CD8-positive, alpha-beta memory T cell (primary cell): ENCODE data around the gene TBC1D26. TPM values are rescaled to one million over a fixed set of nuclear protein-coding genes. Genes with fewer than 3 reads are reported as not detected.
"Not testable (repeated sequence)": the region's sequence is repeated elsewhere in the genome, so short reads cannot be mapped to it uniquely, and the experiment has no call there.

Source experiments
- CTCF ChIA-PET: fragments of 350-600 bp; sonication (Branson Sonifier 250); formaldehyde crosslinking; loops from one replicate; lab custom pipeline; 2021; ENCODE audit warnings: antibody characterized with exemption; lab: Charles Lee
- POLR2A ChIA-PET: fragments of 350-600 bp; sonication (Branson Sonifier 250); formaldehyde crosslinking; loops from one replicate; lab custom pipeline; 2021; ENCODE audit warnings: antibody characterized with exemption; lab: Charles Lee
- DNase-seq, 5 donors: peaks; one replicate each; pipeline versions ENCODE4 v3.0.0 to v3.0.0-alpha.2; 2020 to 2022; ENCODE audit warnings: mixed read lengths in 1 of 5
- H3K27ac ChIP-seq: one replicate; pipeline ENCODE4 v1.7.0; 2013; ENCODE audit warnings: low read depth, mild to moderate bottlenecking, low read length, moderate library complexity
- H3K27me3 ChIP-seq: 2 replicates; pipeline ENCODE4 v1.7.0; 2013; ENCODE audit warnings: low read length, mild to moderate bottlenecking; ENCODE audit not compliant: insufficient read depth, poor library complexity, severe bottlenecking
- H3K36me3 ChIP-seq: 2 replicates; pipeline ENCODE4 v1.7.0; 2013; ENCODE audit warnings: mild to moderate bottlenecking, low read length, moderate library complexity; ENCODE audit not compliant: insufficient read depth
- H3K4me1 ChIP-seq: 2 replicates; pipeline ENCODE4 v1.7.0; 2013; ENCODE audit warnings: mild to moderate bottlenecking, low read length, moderate library complexity; ENCODE audit not compliant: insufficient read depth
- H3K4me3 ChIP-seq: 2 replicates; pipeline ENCODE4 v1.7.0; 2013; ENCODE audit warnings: mild to moderate bottlenecking, low read length
- H3K9me3 ChIP-seq: 2 replicates; pipeline ENCODE4 v1.7.0; 2013; ENCODE audit warnings: mild to moderate bottlenecking, low read length
- H3K27ac Mint-ChIP-seq, 8 donors: one replicate each; pipeline ENCODE4 v1.8.0; 2020 to 2021; ENCODE audit warnings: mixed read lengths in 8 of 8, mild to moderate bottlenecking in 6 of 8, inconsistent platforms in 3 of 8, moderate library complexity in 3 of 8
- H3K27me3 Mint-ChIP-seq, 2 donors: one replicate each; pipeline ENCODE4 v1.8.0; 2020 to 2021; ENCODE audit warnings: mixed read lengths in 2 of 2, mild to moderate bottlenecking in 1 of 2, moderate library complexity in 1 of 2
- H3K36me3 Mint-ChIP-seq, 3 donors: one replicate each; pipeline ENCODE4 v1.8.0; 2020 to 2021; ENCODE audit warnings: mixed read lengths in 3 of 3, inconsistent platforms in 1 of 3, mild to moderate bottlenecking in 1 of 3
- H3K4me1 Mint-ChIP-seq, 3 donors: one replicate each; pipeline ENCODE4 v1.8.0; 2020 to 2021; ENCODE audit warnings: mixed read lengths in 3 of 3, inconsistent platforms in 1 of 3, mild to moderate bottlenecking in 1 of 3
- H3K4me3 Mint-ChIP-seq, 7 donors: one replicate each; pipeline ENCODE4 v1.8.0; 2020 to 2021; ENCODE audit warnings: mixed read lengths in 7 of 7, mild to moderate bottlenecking in 6 of 7, moderate library complexity in 4 of 7, inconsistent platforms in 2 of 7
- H3K9me3 Mint-ChIP-seq, 5 donors: one replicate each; pipeline ENCODE4 v1.8.0; 2020 to 2022; ENCODE audit warnings: mixed read lengths in 5 of 5, mild to moderate bottlenecking in 3 of 5, moderate library complexity in 2 of 5, inconsistent platforms in 1 of 5
- polyA plus RNA-seq: library from polyadenylated mRNA; unstranded; fragments of 300-500 nt; fragmentation: Illumina TruSeq; gene quantifications from one replicate; pipeline ENCODE4 v1.2.3, GENCODE V29; 2021
- total RNA-seq, 2 experiments: library from RNA; stranded (reverse); gene quantifications; one replicate each; pipeline ENCODE4 v1.2.3, GENCODE V29; 2021

TBC1D26 gene
- total and polyA plus RNA-seq, 3 experiments from 2014 or later = 0.20 to 0.26 (median 0.23) TPM

DNA sequence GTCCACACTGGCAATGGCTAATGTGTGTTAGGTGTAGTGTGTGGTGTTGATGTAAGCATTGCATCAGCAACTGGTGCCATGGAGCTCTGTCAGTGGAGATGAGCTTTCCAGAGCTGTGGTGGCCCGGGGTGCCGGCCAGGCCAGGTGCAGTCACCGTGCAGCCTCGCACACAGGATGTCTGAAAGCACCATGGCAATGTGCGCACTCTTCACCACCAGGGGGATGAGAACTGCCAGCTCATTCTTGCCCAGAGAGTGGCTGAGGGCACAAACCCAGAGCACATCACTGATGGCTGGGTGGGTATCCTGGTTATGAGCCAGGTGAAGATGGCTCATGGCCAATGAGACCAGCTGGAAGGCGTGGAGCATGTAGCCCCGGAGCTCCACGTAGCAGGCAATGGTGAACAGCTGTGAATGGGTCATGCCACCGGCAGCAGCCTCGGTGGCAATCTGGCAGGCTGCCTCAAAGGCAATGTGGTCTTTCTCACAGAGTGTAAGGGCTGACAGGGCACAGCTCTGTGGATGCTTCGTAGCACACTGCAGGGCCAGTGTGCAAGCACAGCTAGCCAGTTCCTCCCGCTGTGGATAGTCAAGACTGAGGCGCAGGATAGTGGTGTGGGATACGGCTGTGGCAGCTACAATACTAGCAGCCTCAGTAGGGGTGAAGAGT lies 36.9 kb downstream of the TBC1D26 start:
- H3K27ac Mint-ChIP-seq, POLR2A ChIA-PET, H3K36me3 Mint-ChIP-seq: not testable (repeated sequence)

GRCh38 chr17:15770679-15771078 lies 38.6 kb downstream of the TBC1D26 start:
- H3K9me3 ChIP-seq, H3K4me1 ChIP-seq, H3K27ac Mint-ChIP-seq, H3K27me3 Mint-ChIP-seq, H3K4me1 Mint-ChIP-seq, H3K27me3 ChIP-seq, CTCF ChIA-PET, H3K27ac ChIP-seq, H3K4me3 Mint-ChIP-seq, H3K4me3 ChIP-seq, DNase-seq, POLR2A ChIA-PET, H3K36me3 ChIP-seq, H3K36me3 Mint-ChIP-seq: not testable (repeated sequence)
- H3K9me3 Mint-ChIP-seq = peaks cover 7 to 14% (median 9%) of the 10 kb centered on the region in 5 donors

More for the DNA sequence above, 36.9 kb downstream of the TBC1D26 start:
- H3K9me3 ChIP-seq, H3K9me3 Mint-ChIP-seq, DNase-seq, CTCF ChIA-PET, H3K27ac ChIP-seq, H3K27me3 ChIP-seq, H3K4me1 Mint-ChIP-seq, H3K36me3 ChIP-seq, H3K27me3 Mint-ChIP-seq, H3K4me3 Mint-ChIP-seq, H3K4me1 ChIP-seq, H3K4me3 ChIP-seq: not testable (repeated sequence)

- Histone ChIP-seq H3K27ac (no peak overlapping the region), H3K27me3 (peaks cover 3% of the 10 kb centered on the region), H3K36me3 (no peaks in the 10 kb centered on the region), H3K4me3 (no peak overlapping the region), H3K9me3 (no peaks in the 10 kb centered on the region), H3K4me1 (no peaks in the 10 kb centered on the region)
- Mint-ChIP-seq H3K27me3 (peaks cover 20 to 37% of the 10 kb centered on the region in 2 donors), H3K4me3 (no peak overlapping the region), H3K27ac (no peak overlapping the region), H3K9me3 (peaks cover 16 to 29% (median 28%) of the 10 kb centered on the region in 5 donors), H3K4me1 (no peaks in the 10 kb centered on the region), H3K36me3 (peaks cover 0 to 14% (median 2%) of the 10 kb centered on the region in 3 donors)
- ChIA-PET CTCF (no interaction called here), POLR2A (no interaction called here)
- DNase-seq = no peak
Observed at GRCh38 chr17:15776871-15777270, 44.8 kb downstream of the TBC1D26 start.

DNA sequence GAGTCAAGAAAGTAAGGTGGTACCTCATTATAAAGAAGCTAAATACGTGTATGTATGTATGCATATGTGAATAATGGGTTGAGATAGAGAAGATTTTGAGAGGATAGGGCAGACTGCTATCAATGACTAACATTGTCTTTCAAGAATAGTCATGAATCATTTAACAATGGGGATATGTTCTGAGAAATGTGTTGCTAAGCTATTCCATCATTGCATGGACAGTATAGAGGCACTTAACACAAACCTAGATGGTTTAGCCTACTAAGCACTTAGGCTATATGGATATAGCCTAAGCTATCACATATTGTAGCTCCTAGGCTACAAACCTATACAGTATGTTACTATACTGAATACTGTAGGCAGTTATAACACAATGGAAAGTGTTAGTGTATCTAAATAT lies 45.2 kb downstream of the TBC1D26 start:
- Histone ChIP-seq H3K4me1 (no peaks in the 10 kb centered on the region), H3K27ac (no peak overlapping the region), H3K9me3 (no peaks in the 10 kb centered on the region), H3K36me3 (no peaks in the 10 kb centered on the region), H3K27me3 (peaks cover 3% of the 10 kb centered on the region), H3K4me3 (no peak overlapping the region)
- CTCF ChIA-PET = no interaction called here
- POLR2A ChIA-PET = no interaction called here
- Mint-ChIP-seq H3K4me1 (no peaks in the 10 kb centered on the region), H3K4me3 (no peak overlapping the region), H3K27ac (no peak overlapping the region), H3K9me3 (peaks cover 16 to 29% (median 28%) of the 10 kb centered on the region in 5 donors), H3K36me3 (peaks cover 0 to 14% (median 2%) of the 10 kb centered on the region in 3 donors), H3K27me3 (peaks cover 22 to 41% of the 10 kb centered on the region in 2 donors)
- no peak for DNase-seq

- peaks cover 16 to 29% (median 28%) of the 10 kb centered on the region in 5 donors for H3K9me3 Mint-ChIP-seq
- H3K27me3 Mint-ChIP-seq = peaks cover 24 to 43% of the 10 kb centered on the region in 2 donors
- H3K4me1 Mint-ChIP-seq = no peaks in the 10 kb centered on the region
- ChIA-PET POLR2A (no interaction called here), CTCF (no interaction called here)
- H3K9me3 ChIP-seq = no peaks in the 10 kb centered on the region
- DNase-seq = no peak
- no peak overlapping the region for H3K4me3 ChIP-seq
- H3K27ac Mint-ChIP-seq = no peak overlapping the region
- H3K27me3 ChIP-seq = peaks cover 3% of the 10 kb centered on the region
- H3K36me3 Mint-ChIP-seq = peaks cover 0 to 14% (median 2%) of the 10 kb centered on the region in 3 donors
- H3K4me3 Mint-ChIP-seq = no peak overlapping the region
- no peaks in the 10 kb centered on the region for H3K4me1 ChIP-seq
- H3K36me3 ChIP-seq = no peaks in the 10 kb centered on the region
- no peak overlapping the region for H3K27ac ChIP-seq
Observed at GRCh38 chr17:15777717-15778116, 45.6 kb downstream of the TBC1D26 start.

GRCh38 chr17:15779119-15779518 lies 47.0 kb downstream of the TBC1D26 start:
- ChIA-PET POLR2A (no interaction called here), CTCF (no interaction called here)
- H3K27me3 Mint-ChIP-seq = peaks cover 32 to 55% of the 10 kb centered on the region in 2 donors
- no peaks in the 10 kb centered on the region for H3K4me1 ChIP-seq
- no peaks in the 10 kb centered on the region for H3K36me3 ChIP-seq
- no peak overlapping the region for H3K4me3 Mint-ChIP-seq
- H3K36me3 Mint-ChIP-seq = peaks cover 0 to 14% (median 2%) of the 10 kb centered on the region in 3 donors
- H3K9me3 ChIP-seq = no peaks in the 10 kb centered on the region
- no peak for DNase-seq
- no peak overlapping the region for H3K27ac ChIP-seq
- no peak overlapping the region for H3K27ac Mint-ChIP-seq
- H3K27me3 ChIP-seq = peaks cover 3% of the 10 kb centered on the region
- H3K4me3 ChIP-seq = no peak overlapping the region
- H3K9me3 Mint-ChIP-seq = peaks cover 16 to 29% (median 28%) of the 10 kb centered on the region in 5 donors
- H3K4me1 Mint-ChIP-seq = peaks cover 0 to 5% (median 4%) of the 10 kb centered on the region in 3 donors

DNA sequence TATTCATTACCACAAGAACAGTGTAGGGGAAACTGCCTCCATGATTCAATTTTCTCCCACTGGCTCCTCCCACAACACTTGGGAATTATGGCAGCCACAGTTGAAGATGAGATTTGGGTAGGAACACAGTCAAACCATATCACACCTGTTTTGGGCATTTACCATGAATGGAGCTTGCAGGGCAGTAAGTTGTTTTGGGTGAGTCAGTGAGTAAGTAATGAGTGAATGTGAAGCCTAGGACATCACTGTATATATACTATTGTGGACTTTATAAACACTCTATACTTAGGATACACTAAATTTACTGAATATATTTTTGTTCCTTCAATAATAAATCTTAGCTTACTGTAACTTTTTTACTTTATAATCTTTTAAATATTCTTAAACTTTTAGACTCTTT lies 48.1 kb downstream of the TBC1D26 start:
- H3K27ac Mint-ChIP-seq = no peak overlapping the region
- H3K4me1 ChIP-seq = no peaks in the 10 kb centered on the region
- no peak overlapping the region for H3K27ac ChIP-seq
- ChIA-PET POLR2A (no interaction called here), CTCF (no interaction called here)
- peaks cover 3% of the 10 kb centered on the region for H3K27me3 ChIP-seq
- peaks cover 0 to 11% (median 2%) of the 10 kb centered on the region in 3 donors for H3K36me3 Mint-ChIP-seq
- H3K4me3 Mint-ChIP-seq = no peak overlapping the region
- no peak for DNase-seq
- no peaks in the 10 kb centered on the region for H3K36me3 ChIP-seq
- H3K9me3 Mint-ChIP-seq = peaks cover 13 to 24% (median 19%) of the 10 kb centered on the region in 5 donors
- peaks cover 0 to 7% (median 4%) of the 10 kb centered on the region in 3 donors for H3K4me1 Mint-ChIP-seq
- no peak overlapping the region for H3K4me3 ChIP-seq
- H3K9me3 ChIP-seq = no peaks in the 10 kb centered on the region
- peaks cover 34 to 60% of the 10 kb centered on the region in 2 donors for H3K27me3 Mint-ChIP-seq

DNA sequence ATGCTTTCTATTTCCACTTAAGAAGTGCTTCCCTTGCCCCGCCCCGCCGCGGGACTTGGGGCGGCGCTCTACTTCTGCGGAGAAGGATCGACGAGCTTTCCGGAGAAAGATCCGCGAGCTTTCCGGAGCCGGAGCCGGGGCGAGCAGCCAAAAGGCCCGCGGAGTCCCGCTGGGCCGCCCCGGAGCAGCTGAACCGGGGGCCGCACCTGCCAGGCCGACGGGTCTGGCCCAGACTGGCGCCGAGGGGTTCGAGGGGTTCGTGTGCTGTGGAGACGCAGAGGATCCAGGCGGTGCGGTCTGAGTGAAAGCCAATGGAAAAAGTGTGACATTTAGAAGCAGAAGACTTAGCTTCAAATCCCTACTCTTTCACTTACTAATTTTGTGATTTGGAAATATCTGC lies 50.8 kb downstream of the TBC1D26 start:
- Mint-ChIP-seq H3K27me3 (peaks cover 37 to 54% of the 10 kb centered on the region in 2 donors), H3K9me3 (peaks cover 0 to 14% (median 9%) of the 10 kb centered on the region in 5 donors), H3K4me3 (peak overlapping the region in 3 of 7 donors; percentile 29 to 77 (median 47)), H3K4me1 (peaks cover 2 to 12% (median 8%) of the 10 kb centered on the region in 3 donors), H3K27ac (no peak overlapping the region), H3K36me3 (peaks cover 0 to 10% (median 2%) of the 10 kb centered on the region in 3 donors)
- no peaks in the 10 kb centered on the region for H3K9me3 ChIP-seq
- H3K36me3 ChIP-seq = no peaks in the 10 kb centered on the region
- CTCF ChIA-PET = no interaction called here
- H3K4me1 ChIP-seq = no peaks in the 10 kb centered on the region
- H3K27me3 ChIP-seq = peaks cover 3% of the 10 kb centered on the region
- POLR2A ChIA-PET = no interaction called here
- H3K4me3 ChIP-seq = no peak overlapping the region
- no peak overlapping the region for H3K27ac ChIP-seq
- no peak for DNase-seq
